RWPE2 (cell line): ENCODE data around the gene NPLOC4.

Experiments
- ATAC-seq: fragments of 200-7000 bp; cut with Tn5 transposase; 3 replicates; pipeline ENCODE4 v1.9.1; 2021; ENCODE audit warnings: low read depth
- DNase-seq: peaks from one replicate; pipeline ENCODE4 v3.0.0-alpha.2; 2020; ENCODE audit warnings: low spot score
- H3K27ac ChIP-seq: fragments of 450-650 bp; 2 replicates; pipeline ENCODE4 v1.5.1; 2017; ENCODE audit warnings: mild to moderate bottlenecking; ENCODE audit not compliant: poor library complexity, severe bottlenecking
- H3K27me3 ChIP-seq: fragments of 250-450 bp; sonication (Bioruptor Pico); 2 replicates; pipeline ENCODE4 v1.5.1; 2021; ENCODE audit warnings: mild to moderate bottlenecking, moderate library complexity; ENCODE audit not compliant: insufficient read depth, poor library complexity, severe bottlenecking
- H3K36me3 ChIP-seq: fragments of 250-450 bp; sonication (Bioruptor Pico); 2 replicates; pipeline ENCODE4 v1.5.1; 2020; ENCODE audit warnings: low read depth, mild to moderate bottlenecking, moderate library complexity
- H3K4me1 ChIP-seq: fragments of 250-450 bp; sonication (Bioruptor Pico); 2 replicates; pipeline ENCODE4 v1.5.1; 2021; ENCODE audit warnings: mild to moderate bottlenecking, moderate library complexity; ENCODE audit not compliant: insufficient read depth, poor library complexity, severe bottlenecking
- H3K4me3 ChIP-seq: fragments of 250-450 bp; sonication (Bioruptor Pico); 2 replicates; pipeline ENCODE4 v1.5.1; 2021; ENCODE audit warnings: mild to moderate bottlenecking, moderate library complexity; ENCODE audit not compliant: severe bottlenecking
- H3K9me3 ChIP-seq: fragments of 250-450 bp; sonication (Bioruptor Pico); 2 replicates; pipeline ENCODE4 v1.5.1; 2021; ENCODE audit warnings: mild to moderate bottlenecking, moderate library complexity; ENCODE audit not compliant: severe bottlenecking
- CTCF ChIP-seq: fragments of 450-650 bp; IDR thresholded peaks from one replicate; pipeline ENCODE4 v1.5.1; 2017; ENCODE audit warnings: mild to moderate bottlenecking, moderate library complexity; ENCODE audit not compliant: poor library complexity, severe bottlenecking

NPLOC4 gene

GRCh38 chr17:81567191-81567590 is 69.7 kb downstream of the NPLOC4 start:
- no peak for TF ChIP-seq CTCF
- Histone ChIP-seq H3K36me3 (peaks cover 92% of the 10 kb centered on the region), H3K9me3 (no peaks in the 10 kb centered on the region), H3K4me1 (peaks cover 36% of the 10 kb centered on the region), H3K4me3 (no peak overlapping the region), H3K27ac (peak overlapping the region; percentile 99), H3K27me3 (no peaks in the 10 kb centered on the region)
- DNase-seq (no peak), ATAC-seq (no peak)

GRCh38 chr17:81566461-81567126 is 70.3 kb downstream of the NPLOC4 start:
- TF ChIP-seq CTCF = no peak
- Histone ChIP-seq H3K4me3 (no peak overlapping the region), H3K4me1 (peaks cover 36% of the 10 kb centered on the region), H3K27ac (peak overlapping the region; percentile 99), H3K27me3 (no peaks in the 10 kb centered on the region), H3K9me3 (no peaks in the 10 kb centered on the region), H3K36me3 (peaks cover 92% of the 10 kb centered on the region)
- DNase-seq (no peak), ATAC-seq (peak; percentile 92)

GRCh38 chr17:81565231-81565630 is 71.7 kb downstream of the NPLOC4 start:
- no peak for TF ChIP-seq CTCF
- peaks cover 36% of the 10 kb centered on the region for H3K4me1 ChIP-seq
- no peak for DNase-seq
- H3K4me3 ChIP-seq = no peak overlapping the region
- H3K36me3 ChIP-seq = peaks cover 92% of the 10 kb centered on the region
- H3K27me3 ChIP-seq = no peaks in the 10 kb centered on the region
- ATAC-seq = no peak
- H3K27ac ChIP-seq = peak overlapping the region; percentile 99
- no peaks in the 10 kb centered on the region for H3K9me3 ChIP-seq

GRCh38 chr17:81564778-81565177 is 72.1 kb downstream of the NPLOC4 start:
- no peak for TF ChIP-seq CTCF
- ATAC-seq (no peak), DNase-seq (no peak)
- H3K4me1 ChIP-seq = peaks cover 36% of the 10 kb centered on the region
- no peak overlapping the region for H3K4me3 ChIP-seq
- peaks cover 92% of the 10 kb centered on the region for H3K36me3 ChIP-seq
- no peaks in the 10 kb centered on the region for H3K27me3 ChIP-seq
- H3K27ac ChIP-seq = peak overlapping the region; percentile 99
- no peaks in the 10 kb centered on the region for H3K9me3 ChIP-seq

- Histone ChIP-seq H3K9me3 (no peaks in the 10 kb centered on the region), H3K27me3 (no peaks in the 10 kb centered on the region), H3K4me3 (no peak overlapping the region), H3K27ac (peak overlapping the region; percentile 99), H3K36me3 (peaks cover 89% of the 10 kb centered on the region), H3K4me1 (peaks cover 36% of the 10 kb centered on the region)
- no peak for ATAC-seq
- TF ChIP-seq CTCF = no peak
- DNase-seq = no peak
Observed at GRCh38 chr17:81563861-81564586, 72.9 kb downstream of the NPLOC4 start.
